ENCODE results near the gene BTBD10.
A peak's percentile ranks its signal among the peaks of the same experiment; 100 is the strongest.

The BTBD10 gene

GRCh38 chr11:13480198-13480597 is 17.2 kb upstream of the BTBD10 start:
- H3K27ac ChIP-seq = peak overlapping the region; percentile 56
- TF ChIP-seq CTCF (conservative IDR thresholded peaks at IDR 0.05) = no peak; the same call in 1 of the 2 replicates
- TF ChIP-seq ZFX (IDR thresholded peaks at IDR 0.05) = no peak

GRCh38 chr11:13479688-13480087 is 16.7 kb upstream of the BTBD10 start:
- TF ChIP-seq CTCF (conservative IDR thresholded peaks at IDR 0.05) (no peak), ZFX (IDR thresholded peaks at IDR 0.05) (no peak)

GRCh38 chr11:13475091-13475490 is 12.1 kb upstream of the BTBD10 start:
- TF ChIP-seq ZFX (IDR thresholded peaks at IDR 0.05) = no peak
- TF ChIP-seq CTCF (conservative IDR thresholded peaks at IDR 0.05) = no peak

More at GRCh38 chr11:13479688-13480087, 16.7 kb upstream of the BTBD10 start:
- peak overlapping the region; percentile 56 for H3K27ac ChIP-seq

GRCh38 chr11:13473013-13473722 is 10.1 kb upstream of the BTBD10 start:
- TF ChIP-seq CTCF (conservative IDR thresholded peaks at IDR 0.05) = no peak
- TF ChIP-seq ZFX (IDR thresholded peaks at IDR 0.05) = no peak
- H3K27ac ChIP-seq = no peak overlapping the region

More at GRCh38 chr11:13475091-13475490, 12.1 kb upstream of the BTBD10 start:
- H3K27ac ChIP-seq = no peak overlapping the region; the same call in 1 of the 2 replicates

- TF ChIP-seq ZFX (IDR thresholded peaks at IDR 0.05) = no peak
- TF ChIP-seq CTCF (conservative IDR thresholded peaks at IDR 0.05) = no peak
Measured at GRCh38 chr11:13468750-13469149, 5.7 kb upstream of the BTBD10 start.

GRCh38 chr11:13465909-13466371 is 2.9 kb upstream of the BTBD10 start:
- no peak for TF ChIP-seq ZFX (IDR thresholded peaks at IDR 0.05)
- peak; percentile 68 for TF ChIP-seq CTCF (conservative IDR thresholded peaks at IDR 0.05)
- H3K27ac ChIP-seq = no peak overlapping the region

More at GRCh38 chr11:13468750-13469149, 5.7 kb upstream of the BTBD10 start:
- no peak overlapping the region for H3K27ac ChIP-seq

- peak overlapping the region; percentile 79 for H3K27ac ChIP-seq
- no peak for TF ChIP-seq ZFX (IDR thresholded peaks at IDR 0.05)
- no peak for TF ChIP-seq CTCF (conservative IDR thresholded peaks at IDR 0.05)
Measured at GRCh38 chr11:13463779-13464290, 813 bp upstream of the BTBD10 start.

Data from C4-2B (cell line).